ENCODE data around the gene ASB2.

ASB2 gene

GRCh38 chr14:93978735-93979134 is 2.4 kb upstream of the ASB2 start:
- DNase-seq, result no peak

- DNase-seq, result no peak
Observed at GRCh38 chr14:93977790-93978581, 1.6 kb upstream of the ASB2 start.

DNA sequence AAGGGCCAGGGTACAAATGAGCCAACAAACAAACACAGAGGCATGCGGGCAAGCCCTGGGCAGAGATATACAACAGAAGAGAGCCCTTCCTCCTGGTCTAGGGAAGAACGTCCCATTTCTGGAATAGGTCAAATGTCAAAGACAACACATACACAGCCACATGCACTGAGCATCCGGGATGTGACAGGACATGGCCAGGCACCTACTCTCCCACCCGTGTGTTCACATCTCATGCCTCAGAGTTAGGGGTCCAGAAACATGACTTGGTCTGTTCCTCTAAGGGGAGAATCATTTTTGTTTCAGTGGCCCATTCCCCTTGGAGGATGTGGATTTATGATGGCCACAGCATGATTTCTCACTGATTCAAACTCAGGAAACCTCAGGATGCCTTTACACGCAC is 801 bp upstream of the ASB2 start:
- no peak for DNase-seq

- DNase-seq, result no peak
Observed at GRCh38 chr14:93975791-93976476, 436 bp downstream of the ASB2 start.

DNA sequence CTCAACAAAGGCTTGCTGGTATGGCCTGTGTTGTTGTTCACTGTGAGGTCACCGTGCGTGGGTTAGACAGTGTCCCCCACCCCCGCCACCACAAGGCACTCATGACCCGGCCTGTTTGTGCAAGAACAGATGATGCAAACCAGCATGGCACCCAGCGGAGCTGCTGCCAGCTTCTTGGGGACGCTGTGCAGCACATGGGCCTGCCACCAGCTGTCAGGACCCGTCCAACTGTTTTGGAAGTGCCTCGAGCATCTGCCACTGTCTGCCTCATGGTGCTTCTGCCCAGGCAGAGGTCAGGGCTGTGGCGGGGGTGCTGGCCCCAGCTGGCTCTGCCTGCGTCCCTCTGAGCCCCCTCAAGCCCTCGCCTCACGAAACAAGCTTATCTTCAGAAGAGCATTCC is 1.5 kb downstream of the ASB2 start:
- DNase-seq, result peak; percentile 82

GRCh38 chr14:93974299-93974698 is 2.1 kb downstream of the ASB2 start:
- DNase-seq, result no peak

- no peak for DNase-seq
Observed at GRCh38 chr14:93973607-93974006, 2.8 kb downstream of the ASB2 start.

DNA sequence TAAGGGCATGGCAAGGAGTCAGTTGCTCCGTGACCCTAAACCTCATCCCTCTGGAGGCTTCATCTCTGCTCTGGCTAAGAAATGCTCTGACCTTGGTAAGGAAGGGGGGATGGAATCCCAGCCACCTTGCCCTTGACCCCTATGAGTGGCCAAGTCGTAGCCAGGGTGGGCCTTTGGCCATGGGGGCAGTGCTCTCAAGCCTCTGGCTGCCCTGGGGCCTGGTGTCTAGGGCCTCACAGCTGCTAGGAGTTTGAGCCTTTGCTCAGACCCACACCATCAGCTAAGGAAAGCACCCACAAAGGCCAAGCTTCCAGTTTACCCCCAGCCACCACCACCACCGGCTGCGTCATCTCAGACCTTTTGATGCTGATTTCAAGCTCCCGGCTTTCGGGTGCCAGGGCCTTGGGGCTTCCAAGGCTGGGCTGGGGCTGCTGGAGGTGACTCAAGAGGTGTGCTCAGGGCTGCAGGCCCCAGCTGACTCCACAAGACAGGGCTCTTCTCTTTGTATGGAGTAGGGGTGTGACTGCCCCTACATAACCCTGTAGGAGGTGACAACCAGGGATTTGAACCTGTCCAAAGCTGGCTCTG is 3.7 kb downstream of the ASB2 start:
- no peak for DNase-seq

DNA sequence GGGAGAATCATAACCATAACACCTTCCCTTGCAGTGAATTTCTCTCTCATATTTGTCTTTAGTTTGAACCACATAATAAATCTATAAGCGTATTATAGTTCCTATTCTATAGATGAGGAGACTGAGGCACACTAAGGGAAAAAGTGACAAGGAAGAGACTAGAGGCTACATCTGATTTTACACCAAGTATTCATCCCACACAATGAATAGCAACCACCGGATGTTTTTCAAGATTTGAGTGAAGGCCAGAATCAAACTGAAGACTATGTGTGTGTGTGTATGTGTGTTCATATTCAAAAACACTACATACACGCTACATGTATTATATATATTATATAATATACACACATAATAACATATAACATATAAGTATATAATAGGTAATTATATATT is 4.7 kb downstream of the ASB2 start:
- no peak for DNase-seq

DNA sequence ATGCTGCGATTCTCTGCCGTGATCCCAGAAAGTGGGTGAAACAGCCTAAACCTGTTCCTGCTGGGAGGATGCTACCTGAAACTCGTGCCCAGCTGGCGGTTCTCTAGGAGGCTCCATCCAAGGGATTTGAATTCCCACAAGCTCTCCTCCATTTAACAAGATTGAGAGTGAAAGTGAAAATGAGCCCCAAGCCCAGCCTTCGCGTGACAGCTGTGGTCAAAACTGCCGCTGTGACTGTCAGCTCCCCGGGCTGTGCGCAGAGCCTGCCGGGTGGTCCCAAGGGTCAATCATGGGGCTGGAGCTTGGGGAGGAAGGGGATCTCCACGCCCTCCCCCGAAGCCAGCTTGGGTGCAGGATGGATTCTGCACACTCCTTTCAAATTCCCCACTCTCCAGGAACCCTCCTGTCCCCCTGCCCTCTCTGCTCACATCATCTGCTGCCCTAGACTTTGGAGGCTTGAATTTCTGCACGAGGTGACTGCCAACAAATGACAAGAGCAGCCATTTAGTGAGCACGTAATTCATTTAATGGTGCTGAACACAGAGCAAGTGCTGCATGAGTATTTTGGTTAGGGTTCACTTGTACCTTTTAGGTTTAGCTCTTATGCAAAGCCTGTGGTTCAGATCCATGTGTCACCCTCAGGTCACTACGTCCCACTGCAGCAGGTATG is 5.3 kb downstream of the ASB2 start:
- DNase-seq, result peak; percentile 96

- DNase-seq, result peak; percentile 96
Observed at GRCh38 chr14:93970585-93970964, 5.8 kb downstream of the ASB2 start.

DNA sequence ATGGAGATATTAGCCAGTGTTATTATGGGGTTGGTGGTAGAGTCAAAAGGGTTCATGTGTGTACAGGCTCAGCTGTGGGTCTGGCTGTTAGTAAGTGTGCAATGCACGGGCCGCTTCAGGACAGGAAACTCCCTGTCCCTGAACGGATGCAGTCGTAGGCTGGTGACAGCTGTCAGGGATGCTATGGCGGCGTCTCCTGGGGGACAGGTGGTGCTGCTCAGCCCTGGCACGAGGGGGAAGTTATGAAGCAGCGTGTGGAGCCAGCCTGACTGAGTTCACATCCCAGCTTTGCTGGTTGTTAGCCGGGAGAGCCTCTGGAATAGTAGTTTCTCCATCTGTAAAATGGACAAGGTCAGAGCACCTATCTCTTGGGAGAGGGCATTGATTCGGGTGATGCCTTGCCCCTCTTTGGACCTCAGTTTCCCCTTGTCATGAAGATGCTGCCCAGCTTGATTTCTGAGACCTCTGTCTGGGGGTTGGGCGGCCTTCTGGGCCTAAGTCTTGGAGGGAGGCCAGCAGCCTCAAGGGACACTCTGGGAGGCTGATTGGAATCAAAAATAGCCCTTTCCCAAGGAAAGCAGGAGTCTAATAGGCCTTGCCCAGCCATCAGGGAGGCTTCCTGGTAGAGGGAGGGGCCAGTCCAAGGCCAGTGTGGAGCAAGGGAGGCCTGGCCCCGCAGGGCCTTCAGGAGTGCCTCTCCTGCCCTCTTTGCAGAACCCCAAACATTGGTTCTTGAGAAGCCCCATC is 7.1 kb downstream of the ASB2 start:
- DNase-seq, result peak; percentile 69

GRCh38 chr14:93967637-93968250 is 8.6 kb downstream of the ASB2 start:
- no peak for DNase-seq

- DNase-seq, result no peak
Observed at GRCh38 chr14:93965946-93966474, 10.4 kb downstream of the ASB2 start.

DNA sequence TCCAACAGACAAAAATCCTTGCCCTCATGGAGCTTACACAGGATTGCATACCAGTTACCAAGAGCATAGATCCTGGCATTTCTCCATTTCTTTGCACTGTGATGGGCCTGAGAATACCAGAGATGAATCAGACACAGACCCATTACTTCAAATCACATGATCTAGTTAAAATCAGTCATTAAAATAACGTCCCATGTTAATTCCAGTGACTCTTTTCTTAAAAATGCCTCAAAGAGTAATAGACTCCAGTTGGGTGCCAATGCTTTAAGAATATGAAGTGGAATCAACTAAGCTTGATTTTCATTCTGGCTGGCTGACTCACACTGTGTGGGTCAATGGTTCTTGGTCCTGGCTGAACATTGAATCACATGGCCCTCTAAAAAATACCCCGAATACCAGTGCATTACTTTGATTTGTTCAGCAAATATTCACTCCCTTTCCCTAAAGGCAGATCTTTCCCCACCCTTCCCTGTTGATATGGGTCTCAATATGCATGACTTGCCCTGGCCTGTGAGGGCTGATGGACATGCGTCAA is 11.0 kb downstream of the ASB2 start:
- DNase-seq, result no peak

DNA sequence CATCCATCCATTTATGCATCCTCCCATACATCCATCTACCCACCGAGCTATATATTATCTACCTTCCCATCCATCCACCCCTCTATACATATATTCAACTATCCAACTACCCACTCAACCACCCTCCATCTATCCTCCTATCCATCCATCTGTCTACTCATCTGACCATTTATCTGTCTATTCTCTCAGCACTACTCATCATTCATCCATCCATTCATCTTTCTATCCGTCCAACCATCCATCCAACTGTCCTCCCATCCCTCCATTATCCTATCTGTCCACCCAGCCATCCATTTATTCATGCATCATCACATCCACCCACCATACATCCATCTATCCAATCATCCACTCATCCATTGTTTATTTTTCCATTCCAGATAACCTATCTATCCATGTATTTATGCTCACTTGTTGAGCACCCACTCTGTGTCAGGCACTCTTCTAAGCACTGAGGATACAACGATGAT is 11.5 kb downstream of the ASB2 start:
- DNase-seq, result no peak

DNA sequence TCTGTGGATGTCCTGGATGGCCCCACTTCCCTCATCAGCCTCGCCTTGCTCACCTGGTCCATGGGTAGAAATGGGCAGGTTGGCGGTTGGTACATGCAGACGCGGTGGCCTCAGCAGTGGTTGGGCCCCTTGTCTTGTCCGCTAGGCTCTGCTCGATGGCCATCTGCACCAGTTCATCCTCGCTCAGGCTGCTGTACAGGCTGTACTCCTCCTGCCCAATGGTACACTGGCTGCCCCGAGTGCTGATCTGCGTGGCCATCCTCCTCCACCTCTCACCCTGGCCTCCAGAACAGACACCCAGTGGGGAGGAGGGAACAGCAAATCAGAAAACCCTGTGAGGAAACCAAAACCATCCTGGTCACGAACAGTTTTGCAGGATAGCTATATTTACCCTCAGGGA is 12.1 kb downstream of the ASB2 start:
- DNase-seq, result no peak

- DNase-seq, result no peak
Observed at GRCh38 chr14:93963692-93964091, 12.7 kb downstream of the ASB2 start.

GRCh38 chr14:93962701-93963601 is 13.4 kb downstream of the ASB2 start:
- DNase-seq, result peak; percentile 21

DNA sequence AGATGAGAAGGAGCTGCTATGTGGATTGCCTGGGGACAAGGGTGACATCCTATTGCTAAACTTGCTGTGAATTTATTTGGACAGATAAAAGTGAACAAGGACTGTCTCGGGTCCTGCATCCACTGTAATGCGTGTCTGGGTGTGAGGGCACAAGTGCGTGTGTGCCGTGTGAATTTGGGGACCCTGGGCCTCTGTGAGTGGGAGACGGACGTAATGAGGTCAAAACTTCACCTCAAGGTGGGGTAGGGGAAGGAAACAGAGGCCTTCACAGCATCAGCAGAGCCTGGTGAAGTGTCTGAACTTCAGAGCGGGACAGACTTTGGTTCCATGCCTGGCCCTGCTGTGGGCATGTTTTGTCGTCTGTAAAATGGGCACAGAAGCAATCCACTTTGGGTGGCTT is 14.8 kb downstream of the ASB2 start:
- no peak for DNase-seq
